GM20431 (cell line): ENCODE data around the gene FOXO6.

Experiments used
- in situ Hi-C: fragments of 300-500 bp; cut with MseI, MboI; formaldehyde crosslinking; loops from one replicate; pipeline ENCODE4 v1.15.0; 2020; ENCODE audit warnings: low sequenced_read_pairs; ENCODE audit not compliant: unreplicated experiment

FOXO6 gene

GRCh38 chr1:41397020-41397419 lies 35.8 kb downstream of the FOXO6 start:
- in situ Hi-C loops, result no loop called here

- in situ Hi-C loops, result no loop called here
Observed at GRCh38 chr1:41397753-41398330, 36.6 kb downstream of the FOXO6 start.

GRCh38 chr1:41399145-41399795 lies 38.0 kb downstream of the FOXO6 start:
- in situ Hi-C loops, result no loop called here

- in situ Hi-C loops, result no loop called here
Observed at GRCh38 chr1:41400225-41400624, 39.0 kb downstream of the FOXO6 start.

- in situ Hi-C loops, result no loop called here
Observed at GRCh38 chr1:41401899-41402298, 40.7 kb downstream of the FOXO6 start.

- in situ Hi-C loops, result no loop called here
Observed at GRCh38 chr1:41404308-41404761, 43.1 kb downstream of the FOXO6 start.

GRCh38 chr1:41407664-41408252 lies 46.5 kb downstream of the FOXO6 start:
- in situ Hi-C loops, result no loop called here

GRCh38 chr1:41408691-41409090 lies 47.5 kb downstream of the FOXO6 start:
- in situ Hi-C loops, result no loop called here

GRCh38 chr1:41409825-41410224 lies 48.6 kb downstream of the FOXO6 start:
- in situ Hi-C loops, result loop anchor here (10.0 kb wide), 1 partner anchor 135 kb away; no protein-coding TSS in a partner anchor

GRCh38 chr1:41410462-41410861 lies 49.2 kb downstream of the FOXO6 start:
- in situ Hi-C loops, result loop anchor here (10.0 kb wide), 1 partner anchor 136 kb away; no protein-coding TSS in a partner anchor

- in situ Hi-C loops, result loop anchor here (10.0 kb wide), 1 partner anchor 136 kb away; no protein-coding TSS in a partner anchor
Observed at GRCh38 chr1:41411229-41411628, 50.0 kb downstream of the FOXO6 start.

- in situ Hi-C loops, result loop anchor here (10.0 kb wide), 1 partner anchor 138 kb away; no protein-coding TSS in a partner anchor
Observed at GRCh38 chr1:41412748-41413147, 51.5 kb downstream of the FOXO6 start.

GRCh38 chr1:41413748-41414281 lies 52.6 kb downstream of the FOXO6 start:
- in situ Hi-C loops, result loop anchor here (10.0 kb wide), 1 partner anchor 139 kb away; no protein-coding TSS in a partner anchor

- in situ Hi-C loops, result loop anchor here (10.0 kb wide), 1 partner anchor 139 kb away; no protein-coding TSS in a partner anchor
Observed at GRCh38 chr1:41414296-41414695, 53.1 kb downstream of the FOXO6 start.

- in situ Hi-C loops, result loop anchor here (10.0 kb wide), 1 partner anchor 140 kb away; no protein-coding TSS in a partner anchor
Observed at GRCh38 chr1:41414716-41415306, 53.6 kb downstream of the FOXO6 start.

GRCh38 chr1:41416081-41416480 lies 54.8 kb downstream of the FOXO6 start:
- in situ Hi-C loops, result loop anchor here (10.0 kb wide), 1 partner anchor 141 kb away; no protein-coding TSS in a partner anchor

GRCh38 chr1:41416552-41417334 lies 55.5 kb downstream of the FOXO6 start:
- in situ Hi-C loops, result loop anchor here (10.0 kb wide), 1 partner anchor 142 kb away; no protein-coding TSS in a partner anchor

- in situ Hi-C loops, result loop anchor here (10.0 kb wide), 1 partner anchor 143 kb away; no protein-coding TSS in a partner anchor
Observed at GRCh38 chr1:41417335-41417682, 56.1 kb downstream of the FOXO6 start.

GRCh38 chr1:41417746-41418145 lies 56.5 kb downstream of the FOXO6 start:
- in situ Hi-C loops, result loop anchor here (10.0 kb wide), 1 partner anchor 143 kb away; no protein-coding TSS in a partner anchor
